Head of caudate nucleus (tissue), 42 donors: Measurements from ENCODE around the gene MARCHF9.
"Not testable (repeated sequence)": the region's sequence is repeated elsewhere in the genome, so short reads cannot be mapped to it uniquely, and the experiment has no call there.

ENCODE experiments used
- DNase-seq, 42 donors: peaks; one replicate each; pipeline versions ENCODE4 v3.0.0 to v3.0.0-alpha.2; 2020 to 2021; ENCODE audit warnings: mixed read lengths in 7 of 42
- intact Hi-C: fragments of 100-400 bp; cut with DNase I; formaldehyde crosslinking; loops from one replicate; pipeline ENCODE4 v1.15.0; 2022

Gene MARCHF9

DNA sequence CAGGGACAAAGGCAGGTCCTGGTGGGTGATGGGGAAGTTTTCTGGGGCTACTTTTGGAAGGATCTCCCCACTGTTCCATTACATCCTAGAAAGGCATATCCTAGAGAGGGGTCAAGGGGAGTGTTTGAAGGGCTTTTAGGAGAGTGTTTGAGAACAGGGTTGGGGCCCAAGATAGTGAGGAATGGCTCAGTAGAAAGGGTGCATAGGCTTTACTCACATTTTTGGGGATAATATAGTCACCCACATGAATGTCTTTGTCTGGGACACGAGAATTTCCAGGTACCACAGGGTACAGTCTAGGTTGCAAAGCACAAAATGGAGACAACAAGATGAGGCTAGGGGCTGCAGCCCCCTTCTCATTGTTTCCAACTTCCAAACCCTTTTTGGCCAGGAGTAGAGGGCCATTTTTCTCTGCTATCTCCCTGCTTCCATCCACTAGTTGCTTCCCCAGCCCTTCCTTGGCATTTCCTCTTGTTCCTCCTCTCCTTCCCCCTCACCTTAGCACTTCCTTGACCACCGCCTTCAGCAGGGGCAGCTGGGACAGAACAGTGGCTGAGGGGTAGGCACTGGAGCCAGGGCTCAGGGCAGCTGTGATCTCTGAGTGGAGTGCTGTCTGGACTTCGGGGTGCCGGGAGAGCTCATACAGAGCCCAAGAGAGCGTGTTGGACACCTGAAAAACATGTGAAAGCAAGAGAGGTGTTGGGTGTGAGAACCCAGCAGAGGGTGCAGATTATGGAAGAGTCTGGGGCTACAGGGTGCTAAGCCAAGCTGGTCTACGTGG is 9.2 kb downstream of the MARCHF9 start:
- intact Hi-C loops = no loop called here
- no peak for DNase-seq

GRCh38 chr12:57764662-57765002 is 9.7 kb downstream of the MARCHF9 start:
- DNase-seq = no peak

DNA sequence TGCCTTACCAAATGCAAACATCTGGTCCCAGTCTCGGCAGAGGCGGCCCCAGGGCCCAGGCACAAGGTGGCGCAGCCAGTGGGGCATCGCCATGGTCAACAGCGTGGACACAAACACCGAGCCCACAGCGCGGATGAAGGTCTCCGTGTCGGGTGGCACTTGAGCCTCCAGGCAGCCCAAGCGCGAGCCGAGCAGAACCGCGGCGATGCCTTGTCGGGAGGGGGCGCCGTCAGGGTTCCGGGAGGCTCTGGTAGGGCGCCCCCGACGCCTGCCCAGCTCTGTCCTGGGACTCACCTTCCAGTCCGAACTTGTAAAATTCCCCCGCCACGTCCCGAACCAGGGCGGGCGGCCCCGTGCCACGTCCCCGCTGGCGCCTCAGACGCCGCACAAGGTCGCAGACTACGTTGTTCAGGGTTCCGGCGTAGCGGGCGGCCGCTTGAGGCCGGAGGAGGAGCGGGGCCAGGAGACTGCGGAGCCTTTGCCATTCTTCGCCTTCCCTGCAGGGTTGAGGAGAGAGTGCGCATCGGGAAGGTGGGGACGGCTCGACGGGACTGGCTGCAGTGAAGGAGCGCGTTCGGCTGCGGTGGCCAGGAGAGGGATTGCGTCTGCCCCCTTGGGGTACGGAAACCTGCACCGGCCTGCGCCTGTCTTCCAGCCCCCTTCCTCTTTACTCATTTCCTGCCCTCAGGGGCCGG is 10.2 kb downstream of the MARCHF9 start:
- peak in 1 of 42 donors; percentile 31 for DNase-seq
- intact Hi-C loops = no loop called here

More at GRCh38 chr12:57764662-57765002, 9.7 kb downstream of the MARCHF9 start:
- intact Hi-C loops = no loop called here

DNA sequence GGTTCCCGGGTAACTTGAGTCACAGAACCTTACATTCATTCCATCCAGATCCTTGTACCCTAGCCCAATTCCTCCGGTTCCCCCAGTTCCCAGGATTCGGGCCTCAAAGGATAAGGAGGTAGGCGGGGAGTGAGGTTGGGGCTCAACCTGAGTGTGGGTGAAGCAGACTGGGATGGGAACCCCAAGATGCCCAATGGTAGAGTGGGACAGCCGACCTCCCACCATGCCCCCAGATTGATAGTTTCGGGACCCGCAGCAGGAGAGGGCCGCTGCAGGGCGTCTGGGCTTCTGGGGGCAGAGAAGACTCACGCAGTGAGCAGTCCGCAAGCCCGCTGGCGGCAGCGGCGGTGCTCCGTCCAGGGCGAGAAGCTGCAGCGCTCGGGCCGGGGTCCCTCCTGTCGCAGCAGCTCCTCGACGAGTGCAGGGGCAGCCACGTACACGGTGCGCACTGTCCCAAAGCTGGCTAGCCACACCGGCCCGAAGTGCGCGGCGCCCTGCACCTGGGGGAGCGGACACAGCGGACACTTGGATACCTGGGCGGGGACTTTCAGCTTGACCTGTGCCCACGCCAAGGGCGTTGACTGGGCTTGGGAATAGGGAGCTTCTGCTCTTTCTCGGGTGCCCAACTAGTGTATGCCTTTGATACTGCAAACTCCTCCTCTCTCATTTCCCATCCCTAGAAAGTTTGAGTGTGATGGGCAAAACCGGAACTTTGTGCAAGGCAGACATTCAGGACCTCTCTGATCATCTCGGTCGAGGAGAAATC is 11.0 kb downstream of the MARCHF9 start:
- intact Hi-C loops = no loop called here
- DNase-seq = no peak

DNA sequence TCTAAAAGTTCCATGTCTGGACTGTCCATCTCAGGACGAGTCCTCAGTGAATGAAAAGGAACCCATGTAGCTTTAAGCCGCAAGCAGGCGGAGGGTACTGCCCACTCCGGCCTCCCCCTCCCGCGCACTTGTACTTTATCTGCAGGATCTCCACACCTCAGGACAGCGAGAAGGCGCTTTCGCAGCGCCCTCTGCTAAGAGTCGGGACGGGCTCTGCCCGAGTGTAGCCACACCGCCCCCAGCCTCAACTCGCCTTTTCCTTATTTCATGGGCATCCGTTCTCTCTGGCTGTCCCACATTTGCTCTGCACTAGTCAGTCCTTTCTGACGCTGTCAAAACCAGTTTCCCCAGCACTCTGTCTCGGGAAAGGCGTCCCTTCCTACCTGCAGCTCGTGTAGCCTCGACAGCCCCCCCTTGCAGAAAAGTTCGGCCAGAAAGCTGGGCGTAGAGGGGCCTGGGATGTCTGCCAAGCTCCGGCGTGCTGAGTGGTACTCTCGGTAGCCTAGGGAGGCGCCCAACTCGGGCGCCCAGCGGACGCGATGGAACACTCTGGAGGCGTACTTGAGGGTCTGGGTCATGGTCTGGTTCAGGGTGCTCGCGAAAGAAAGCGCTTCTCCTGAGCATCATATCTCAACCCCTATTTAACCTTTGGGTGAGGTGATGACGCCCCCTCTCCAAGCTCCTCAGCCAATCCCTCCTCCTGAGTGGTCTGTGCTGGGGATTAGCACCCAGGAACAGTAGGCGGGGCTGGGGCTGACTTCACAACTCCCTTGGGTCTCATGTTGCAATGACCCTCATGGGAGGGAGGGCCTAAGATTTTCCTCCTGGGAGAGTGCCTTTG is 11.8 kb downstream of the MARCHF9 start, which contains the start of gene CYP27B1:
Gene CYP27B1 (minus strand): TSS at position 615 of the 841 bp plus-strand sequence. CDS start 37 bp downstream, at position 578.
- DNase-seq = no peak
- intact Hi-C loops = no loop called here

DNA sequence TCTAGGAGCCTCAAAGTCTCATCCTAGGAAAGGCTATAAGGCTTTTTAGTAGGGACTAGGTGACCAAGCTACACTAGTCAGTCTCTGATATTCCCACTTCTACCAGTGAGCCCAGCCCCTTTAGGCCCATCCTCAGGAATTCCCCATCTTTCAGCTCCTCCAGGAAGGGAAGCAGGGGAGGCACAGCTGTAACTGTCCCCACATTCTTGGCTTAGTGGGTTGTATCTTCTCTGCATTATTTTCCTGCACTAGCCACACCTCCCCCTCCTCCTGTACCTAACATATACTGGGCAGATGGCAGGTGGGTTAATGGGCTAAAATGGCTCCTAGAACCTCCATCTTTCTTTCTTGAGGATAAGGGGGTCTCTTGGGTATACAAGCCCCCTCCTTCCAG is 12.4 kb downstream of the MARCHF9 start:
- no peak for DNase-seq
- intact Hi-C loops = no loop called here

DNA sequence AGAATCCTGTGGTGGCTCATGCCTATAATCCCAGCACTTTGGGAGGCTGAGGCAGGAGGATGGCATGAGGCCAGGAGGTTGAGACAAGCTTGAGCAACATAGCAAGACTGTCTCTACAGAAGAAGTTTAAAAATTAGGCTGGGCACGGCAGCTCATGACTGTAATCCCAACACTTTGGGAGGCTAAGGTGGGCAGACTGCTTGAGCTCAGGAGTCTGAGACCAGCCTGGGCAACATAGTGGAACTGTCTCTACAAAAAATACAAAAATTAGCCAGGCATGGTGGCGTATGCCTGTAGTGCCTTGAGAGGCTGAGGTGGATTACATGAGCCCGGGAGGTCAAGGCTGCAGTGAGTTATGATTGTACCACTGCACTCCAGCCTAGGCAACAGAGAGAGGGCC is 13.0 kb downstream of the MARCHF9 start:
- intact Hi-C loops = no loop called here
- DNase-seq = no peak

GRCh38 chr12:57769594-57769993 is 14.7 kb downstream of the MARCHF9 start:
- no peak for DNase-seq
- intact Hi-C loops = no loop called here

- no peak for DNase-seq
- intact Hi-C loops = no loop called here
These were observed 15.8 kb downstream of the MARCHF9 start for GRCh38 chr12:57770734-57771133.

- peak; percentile 64 to 96 (median 86) for DNase-seq
- intact Hi-C loops = no loop called here
These were observed 16.5 kb downstream of the MARCHF9 start for GRCh38 chr12:57771236-57771872.

DNA sequence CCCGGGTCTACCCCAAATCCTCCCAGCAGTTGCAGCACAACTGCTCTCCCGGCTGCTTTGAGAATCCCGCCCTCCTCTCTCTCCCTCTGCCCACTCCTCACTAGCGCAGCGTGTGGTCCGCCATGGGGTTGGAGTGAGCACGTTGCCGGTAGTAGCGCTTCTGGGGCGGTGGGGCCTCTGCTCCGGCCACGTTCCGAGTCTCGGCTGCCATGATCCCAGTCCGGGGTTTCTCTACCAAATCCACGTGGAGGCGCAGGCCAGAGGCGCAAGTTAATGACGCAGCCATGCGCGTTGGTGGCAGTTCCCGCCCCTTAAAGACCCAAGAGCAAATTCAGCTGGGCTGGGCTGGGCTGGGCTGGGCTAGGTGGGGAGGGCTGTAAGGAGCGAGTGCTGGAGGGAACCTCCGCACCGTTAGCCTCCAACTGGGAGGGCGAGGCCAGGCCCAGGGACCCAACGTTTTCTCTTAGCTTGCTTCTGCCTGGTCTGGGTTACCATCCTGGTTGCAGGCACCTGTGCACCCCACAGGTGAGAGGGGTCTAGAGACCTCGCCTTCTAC is 17.0 kb downstream of the MARCHF9 start, which contains the start of gene METTL1:
Gene METTL1 (minus strand): TSS at position 233 of the 556 bp plus-strand sequence. CDS start 22 bp downstream, at position 211.
- intact Hi-C loops = no loop called here
- peak; percentile 94 to 99 (median 97) for DNase-seq

DNA sequence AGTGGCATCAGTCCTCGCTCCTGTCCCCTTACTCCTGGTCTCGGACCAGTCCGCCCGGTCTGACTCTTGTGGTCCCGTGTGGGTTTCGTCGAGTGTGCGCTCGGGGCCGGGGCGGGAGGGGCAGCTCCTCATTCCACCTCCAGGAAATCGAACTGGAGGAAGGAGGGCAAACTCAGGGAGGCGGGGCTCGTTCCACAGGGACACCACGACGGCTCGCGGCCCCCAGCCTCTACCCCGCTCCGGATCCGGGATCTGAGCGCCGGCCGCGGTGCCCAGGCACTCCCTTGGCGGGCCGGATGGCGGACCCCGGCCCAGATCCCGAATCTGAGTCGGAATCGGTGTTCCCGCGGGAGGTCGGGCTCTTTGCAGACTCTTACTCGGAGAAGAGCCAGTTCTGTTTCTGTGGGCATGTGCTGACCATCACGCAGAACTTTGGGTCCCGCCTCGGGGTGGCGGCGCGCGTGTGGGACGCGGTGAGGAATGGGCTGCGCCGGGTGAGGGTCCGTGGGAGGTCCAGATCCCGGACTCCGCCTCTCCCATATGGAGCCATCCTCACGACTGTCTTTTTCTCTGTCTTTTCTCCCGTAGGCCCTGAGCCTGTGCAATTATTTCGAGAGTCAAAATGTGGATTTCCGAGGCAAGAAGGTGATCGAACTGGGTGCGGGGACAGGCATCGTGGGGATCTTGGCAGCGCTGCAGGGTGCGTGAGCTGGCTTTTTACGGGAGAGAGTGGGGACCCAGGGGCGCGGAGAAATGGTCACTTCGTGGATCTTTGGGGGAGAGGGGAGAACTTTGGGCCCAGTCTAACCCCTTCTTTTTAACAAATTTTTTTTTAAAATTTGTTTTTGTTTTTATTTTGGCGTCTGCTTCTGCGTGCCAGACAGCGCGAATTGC is 17.8 kb downstream of the MARCHF9 start, which contains the start of gene EEF1AKMT3:
Gene EEF1AKMT3 (plus strand): TSS at position 186 of the 894 bp plus-strand sequence. CDS start 111 bp downstream, at position 297.
- peak in 37 of 42 donors; percentile 17 to 80 (median 56) for DNase-seq
- intact Hi-C loops = no loop called here

GRCh38 chr12:57774634-57775033 is 19.7 kb downstream of the MARCHF9 start:
- DNase-seq, intact Hi-C loops: not testable (repeated sequence)

DNA sequence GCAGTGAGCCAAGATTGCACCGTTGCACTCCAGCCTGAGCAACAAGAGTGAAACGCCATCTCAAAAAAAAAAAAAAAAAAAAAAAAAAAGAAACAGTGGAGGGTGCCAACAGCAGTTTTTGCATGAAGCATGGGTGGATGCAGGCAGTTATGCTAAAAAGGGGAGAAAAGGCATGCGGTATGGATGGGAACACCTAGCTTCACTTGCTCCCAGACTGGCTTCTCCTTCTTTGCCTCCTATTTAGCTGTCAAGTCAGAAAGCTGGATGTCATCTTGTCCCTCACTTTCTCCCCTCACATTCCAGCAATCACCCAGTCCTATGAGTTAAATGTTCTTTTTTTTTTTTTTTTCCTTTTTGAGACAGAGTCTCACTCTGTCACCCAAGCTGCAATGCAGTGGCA is 20.1 kb downstream of the MARCHF9 start:
- intact Hi-C loops = no loop called here
- peak in 1 of 42 donors; percentile 25 for DNase-seq

- intact Hi-C loops = no loop called here
- no peak for DNase-seq
These were observed 20.8 kb downstream of the MARCHF9 start for GRCh38 chr12:57775563-57776246.

- intact Hi-C loops = no loop called here
- DNase-seq = no peak
These were observed 21.3 kb downstream of the MARCHF9 start for GRCh38 chr12:57776247-57776587.
